ENCODE data around the gene GATA5. TPM values are rescaled to one million over a fixed set of nuclear protein-coding genes. Genes with fewer than 3 reads are reported as not detected.

Gene GATA5
- total RNA-seq, 1 donor from 2014 or later = not detected

GRCh38 chr20:62482146-62482809 is 6.5 kb upstream of the GATA5 start:
- no peak for TF ChIP-seq CTCF (IDR thresholded peaks at IDR 0.05)
- H3K27me3 Mint-ChIP-seq (ENCODE audit: unreplicated experiment) = peaks cover 51% of the 10 kb centered on the region
- H3K4me3 Mint-ChIP-seq (ENCODE audit: unreplicated experiment) = no peak overlapping the region
- no peaks in the 10 kb centered on the region for H3K9me3 Mint-ChIP-seq (ENCODE audit: unreplicated experiment)
- H3K27ac Mint-ChIP-seq (ENCODE audit: unreplicated experiment) = no peak overlapping the region
- H3K4me1 Mint-ChIP-seq (ENCODE audit: unreplicated experiment) = no peaks in the 10 kb centered on the region
- H3K36me3 Mint-ChIP-seq (ENCODE audit: unreplicated experiment) = no peaks in the 10 kb centered on the region
- DNase-seq (ENCODE audit: extremely low spot score, unreplicated experiment) = no peak

GRCh38 chr20:62481425-62482145 is 5.8 kb upstream of the GATA5 start:
- Mint-ChIP-seq H3K4me3 (ENCODE audit: unreplicated experiment) (no peak overlapping the region), H3K36me3 (ENCODE audit: unreplicated experiment) (no peaks in the 10 kb centered on the region), H3K4me1 (ENCODE audit: unreplicated experiment) (peaks cover 1% of the 10 kb centered on the region), H3K9me3 (ENCODE audit: unreplicated experiment) (no peaks in the 10 kb centered on the region), H3K27ac (ENCODE audit: unreplicated experiment) (no peak overlapping the region), H3K27me3 (ENCODE audit: unreplicated experiment) (peaks cover 45% of the 10 kb centered on the region)
- no peak for TF ChIP-seq CTCF (IDR thresholded peaks at IDR 0.05)
- DNase-seq (ENCODE audit: extremely low spot score, unreplicated experiment) = no peak

GRCh38 chr20:62480318-62480717 is 4.5 kb upstream of the GATA5 start:
- no peak for DNase-seq (ENCODE audit: extremely low spot score, unreplicated experiment)
- Mint-ChIP-seq H3K9me3 (ENCODE audit: unreplicated experiment) (no peaks in the 10 kb centered on the region), H3K27me3 (ENCODE audit: unreplicated experiment) (peaks cover 37% of the 10 kb centered on the region), H3K27ac (ENCODE audit: unreplicated experiment) (no peak overlapping the region), H3K4me3 (ENCODE audit: unreplicated experiment) (no peak overlapping the region), H3K36me3 (ENCODE audit: unreplicated experiment) (no peaks in the 10 kb centered on the region), H3K4me1 (ENCODE audit: unreplicated experiment) (peaks cover 1% of the 10 kb centered on the region)
- no peak for TF ChIP-seq CTCF (IDR thresholded peaks at IDR 0.05)

- Mint-ChIP-seq H3K4me1 (ENCODE audit: unreplicated experiment) (peaks cover 2% of the 10 kb centered on the region), H3K36me3 (ENCODE audit: unreplicated experiment) (no peaks in the 10 kb centered on the region), H3K27me3 (ENCODE audit: unreplicated experiment) (peaks cover 38% of the 10 kb centered on the region), H3K4me3 (ENCODE audit: unreplicated experiment) (no peak overlapping the region), H3K9me3 (ENCODE audit: unreplicated experiment) (no peaks in the 10 kb centered on the region), H3K27ac (ENCODE audit: unreplicated experiment) (no peak overlapping the region)
- TF ChIP-seq CTCF (IDR thresholded peaks at IDR 0.05) = no peak
- no peak for DNase-seq (ENCODE audit: extremely low spot score, unreplicated experiment)
These were observed 3.9 kb upstream of the GATA5 start for GRCh38 chr20:62479656-62480055.

- TF ChIP-seq CTCF (IDR thresholded peaks at IDR 0.05) = no peak
- H3K4me3 Mint-ChIP-seq (ENCODE audit: unreplicated experiment) = no peak overlapping the region
- peaks cover 3% of the 10 kb centered on the region for H3K4me1 Mint-ChIP-seq (ENCODE audit: unreplicated experiment)
- H3K27ac Mint-ChIP-seq (ENCODE audit: unreplicated experiment) = no peak overlapping the region
- no peak for DNase-seq (ENCODE audit: extremely low spot score, unreplicated experiment)
- peaks cover 41% of the 10 kb centered on the region for H3K27me3 Mint-ChIP-seq (ENCODE audit: unreplicated experiment)
- no peaks in the 10 kb centered on the region for H3K9me3 Mint-ChIP-seq (ENCODE audit: unreplicated experiment)
- no peaks in the 10 kb centered on the region for H3K36me3 Mint-ChIP-seq (ENCODE audit: unreplicated experiment)
These were observed 3.4 kb upstream of the GATA5 start for GRCh38 chr20:62479156-62479555.

Data from osteocyte (in vitro differentiated cells).